HG03378 (cell line): Measurements from ENCODE around the gene AMPD3.
A peak's percentile ranks its signal among the peaks of the same experiment; 100 is the strongest.

Experiments used
- ATAC-seq: cut with Tn5 transposase; IDR thresholded peaks from one replicate; pipeline ENCODE4 v1.9.1; 2021; ENCODE audit warnings: mild to moderate bottlenecking, moderate library complexity; ENCODE audit not compliant: unreplicated experiment

The AMPD3 gene

GRCh38 chr11:10454878-10455631 lies at the start of gene AMPD3:
TSS of gene AMPD3 (plus strand) at chr11:10455264. CDS start at chr11:10461520, 6,256 bp downstream.
- peak; percentile 26 for ATAC-seq

- peak; percentile 64 for ATAC-seq
Measured at GRCh38 chr11:10405865-10406592, 49.0 kb upstream of the AMPD3 start.

GRCh38 chr11:10407055-10407454 lies 48.0 kb upstream of the AMPD3 start:
- no peak for ATAC-seq

- no peak for ATAC-seq
Measured at GRCh38 chr11:10407749-10408685, 47.0 kb upstream of the AMPD3 start.

GRCh38 chr11:10409207-10409661 lies 45.8 kb upstream of the AMPD3 start:
- no peak for ATAC-seq

- no peak for ATAC-seq
Measured at GRCh38 chr11:10410106-10410843, 44.8 kb upstream of the AMPD3 start.

- no peak for ATAC-seq
Measured at GRCh38 chr11:10410844-10411200, 44.2 kb upstream of the AMPD3 start.

GRCh38 chr11:10412266-10412665 lies 42.8 kb upstream of the AMPD3 start:
- ATAC-seq = no peak

- peak; percentile 80 for ATAC-seq
Measured at GRCh38 chr11:10413268-10413667, 41.8 kb upstream of the AMPD3 start.

- no peak for ATAC-seq
Measured at GRCh38 chr11:10414181-10414580, 40.9 kb upstream of the AMPD3 start.

- no peak for ATAC-seq
Measured at GRCh38 chr11:10414659-10415058, 40.4 kb upstream of the AMPD3 start.

- no peak for ATAC-seq
Measured at GRCh38 chr11:10415817-10416392, 39.2 kb upstream of the AMPD3 start.

GRCh38 chr11:10418259-10418949 lies 36.7 kb upstream of the AMPD3 start:
- no peak for ATAC-seq

- ATAC-seq = no peak
Measured at GRCh38 chr11:10418950-10419310, 36.1 kb upstream of the AMPD3 start.

GRCh38 chr11:10426475-10426874 lies 28.6 kb upstream of the AMPD3 start:
- no peak for ATAC-seq

- ATAC-seq = no peak
Measured at GRCh38 chr11:10428453-10428852, 26.6 kb upstream of the AMPD3 start.

- no peak for ATAC-seq
Measured at GRCh38 chr11:10429526-10429925, 25.5 kb upstream of the AMPD3 start.

- no peak for ATAC-seq
Measured at GRCh38 chr11:10432493-10432892, 22.6 kb upstream of the AMPD3 start.

- ATAC-seq = no peak
Measured at GRCh38 chr11:10432971-10433370, 22.1 kb upstream of the AMPD3 start.

GRCh38 chr11:10436224-10436623 lies 18.8 kb upstream of the AMPD3 start:
- no peak for ATAC-seq
